Lower leg skin (tissue), 3 donors: ENCODE results near the gene PARM1.

Experiments used
- POLR2A ChIP-seq, 2 donors: fragments of 450-650 bp; IDR thresholded peaks; one replicate each; pipeline ENCODE4 v1.6.1; 2016 to 2017; ENCODE audit warnings: antibody characterized with exemption in 2 of 2, mild to moderate bottlenecking in 1 of 2, moderate library complexity in 1 of 2
- TF ChIP-seq, protein P1 (sequence below), 3 donors: fragments of 450-650 bp; IDR thresholded peaks; one replicate each; pipeline ENCODE4 v1.5.1; 2016; ENCODE audit warnings: antibody characterized with exemption in 3 of 3, mild to moderate bottlenecking in 3 of 3, moderate library complexity in 2 of 3

DNA sequence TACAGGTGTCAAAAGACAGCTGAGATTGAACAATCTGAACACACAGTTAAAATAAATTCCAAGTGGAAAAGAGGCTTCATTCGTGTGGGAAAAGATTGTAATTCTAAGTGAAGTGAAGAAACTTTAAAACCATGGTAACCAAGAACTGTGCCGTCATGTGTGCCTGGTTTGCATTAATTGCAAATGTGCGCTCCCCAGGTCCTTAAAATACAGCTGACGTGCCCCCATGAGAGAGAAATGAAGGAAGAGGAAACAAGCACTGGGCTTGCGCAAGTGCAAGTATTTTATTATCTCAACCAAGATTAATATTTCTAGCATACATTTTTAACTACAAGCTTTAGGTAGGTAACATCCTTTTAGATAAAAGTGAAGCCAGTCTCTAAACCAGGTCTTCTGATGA, 92.5 kb downstream of the PARM1 start:
- TF ChIP-seq POLR2A (IDR thresholded peaks at IDR 0.05) = no peak
- TF ChIP-seq, protein P1, sequence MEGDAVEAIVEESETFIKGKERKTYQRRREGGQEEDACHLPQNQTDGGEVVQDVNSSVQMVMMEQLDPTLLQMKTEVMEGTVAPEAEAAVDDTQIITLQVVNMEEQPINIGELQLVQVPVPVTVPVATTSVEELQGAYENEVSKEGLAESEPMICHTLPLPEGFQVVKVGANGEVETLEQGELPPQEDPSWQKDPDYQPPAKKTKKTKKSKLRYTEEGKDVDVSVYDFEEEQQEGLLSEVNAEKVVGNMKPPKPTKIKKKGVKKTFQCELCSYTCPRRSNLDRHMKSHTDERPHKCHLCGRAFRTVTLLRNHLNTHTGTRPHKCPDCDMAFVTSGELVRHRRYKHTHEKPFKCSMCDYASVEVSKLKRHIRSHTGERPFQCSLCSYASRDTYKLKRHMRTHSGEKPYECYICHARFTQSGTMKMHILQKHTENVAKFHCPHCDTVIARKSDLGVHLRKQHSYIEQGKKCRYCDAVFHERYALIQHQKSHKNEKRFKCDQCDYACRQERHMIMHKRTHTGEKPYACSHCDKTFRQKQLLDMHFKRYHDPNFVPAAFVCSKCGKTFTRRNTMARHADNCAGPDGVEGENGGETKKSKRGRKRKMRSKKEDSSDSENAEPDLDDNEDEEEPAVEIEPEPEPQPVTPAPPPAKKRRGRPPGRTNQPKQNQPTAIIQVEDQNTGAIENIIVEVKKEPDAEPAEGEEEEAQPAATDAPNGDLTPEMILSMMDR (IDR thresholded peaks at IDR 0.05) = no peak
